Activated CD4-positive, alpha-beta T cell treated with anti-CD3 and anti-CD28 coated beads, Interleukin-2, Interleukin-6, amounts not matched to agents 100 ng/mL and 50 ng/mL, durations not matched to agents 16 hours and 8 hours (primary cell): ENCODE results near the gene CACNA2D3.

ENCODE experiments used
- DNase-seq: peaks from one replicate; pipeline ENCODE4 v3.0.0-alpha.2; 2020

CACNA2D3 gene

GRCh38 chr3:54777141-54777540 is 654.8 kb downstream of the CACNA2D3 start:
- no peak for DNase-seq

DNA sequence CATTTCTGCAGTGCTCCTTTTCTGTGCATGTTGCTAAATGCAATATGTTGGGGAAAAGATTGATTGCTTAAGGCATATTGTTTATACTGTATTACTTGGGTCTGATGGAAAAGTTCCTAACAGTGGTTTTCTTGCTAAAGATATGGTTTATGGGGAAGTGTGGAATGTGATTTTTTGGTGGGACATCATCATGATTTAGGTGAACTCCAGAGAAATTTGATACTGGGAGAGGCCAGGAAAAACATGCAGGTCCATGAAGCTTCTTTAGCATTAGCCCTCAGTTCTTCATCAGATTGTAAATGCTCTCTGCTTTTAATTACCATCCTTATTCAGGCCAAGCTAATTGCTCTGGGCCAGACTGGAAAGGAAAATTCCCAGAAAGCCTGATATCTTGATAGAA is 658.0 kb downstream of the CACNA2D3 start:
- DNase-seq: no peak

DNA sequence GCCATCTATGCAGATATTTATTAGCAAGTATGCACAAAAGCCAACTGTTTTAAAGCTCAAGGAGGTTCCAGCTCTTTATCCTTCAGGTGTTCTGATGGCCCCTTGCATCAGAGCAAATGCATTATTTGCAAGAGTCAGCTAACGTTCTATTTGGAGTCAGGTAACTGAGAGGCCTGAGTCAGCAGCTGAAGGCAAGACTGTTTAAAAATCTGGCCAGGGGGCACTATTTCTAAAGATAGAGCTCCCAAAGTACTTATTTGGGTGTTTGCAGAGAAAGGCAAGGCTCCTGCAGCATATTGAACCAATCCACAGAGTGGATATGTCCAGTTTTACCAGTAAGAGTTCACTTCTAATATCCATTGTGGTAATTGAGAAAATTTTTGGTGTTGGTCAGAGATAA is 659.4 kb downstream of the CACNA2D3 start:
- DNase-seq: no peak

DNA sequence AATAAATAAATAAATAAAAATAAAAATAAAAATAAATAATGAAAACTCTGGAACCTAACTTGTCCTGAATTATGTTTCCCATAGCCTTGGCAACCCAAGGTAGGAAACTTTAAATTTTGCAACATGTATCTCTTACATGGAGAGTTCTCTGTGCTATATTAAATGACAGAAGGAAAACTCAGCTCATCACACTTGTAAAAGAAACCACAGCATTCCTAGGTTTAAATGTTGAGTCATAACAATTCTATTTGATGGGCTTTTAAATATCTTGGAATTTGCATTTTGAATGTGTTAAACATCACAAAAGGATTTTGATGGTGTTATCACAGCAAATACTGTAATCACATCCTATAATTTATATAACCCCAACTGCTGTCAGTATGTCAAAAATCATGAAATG is 661.3 kb downstream of the CACNA2D3 start:
- no peak for DNase-seq

DNA sequence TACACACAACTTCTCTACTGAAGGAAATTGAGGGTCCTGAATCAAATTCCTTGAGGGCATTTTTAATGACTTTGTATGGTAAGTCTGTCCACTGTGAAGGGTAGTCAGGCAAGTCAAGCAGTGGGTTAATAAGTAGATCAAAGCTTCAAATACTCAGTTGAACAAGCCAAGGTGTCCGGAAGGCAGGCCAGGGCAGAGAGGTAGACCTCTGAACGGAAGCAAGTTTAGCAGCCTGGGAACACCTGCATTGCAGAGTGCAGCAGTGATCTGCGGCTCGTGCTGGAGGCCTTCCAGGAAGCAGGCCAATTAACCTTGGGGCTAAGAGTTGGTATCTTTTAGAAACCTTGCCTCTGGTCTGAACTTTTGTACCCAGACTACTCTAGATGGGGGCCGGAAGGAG is 661.7 kb downstream of the CACNA2D3 start:
- DNase-seq: no peak

DNA sequence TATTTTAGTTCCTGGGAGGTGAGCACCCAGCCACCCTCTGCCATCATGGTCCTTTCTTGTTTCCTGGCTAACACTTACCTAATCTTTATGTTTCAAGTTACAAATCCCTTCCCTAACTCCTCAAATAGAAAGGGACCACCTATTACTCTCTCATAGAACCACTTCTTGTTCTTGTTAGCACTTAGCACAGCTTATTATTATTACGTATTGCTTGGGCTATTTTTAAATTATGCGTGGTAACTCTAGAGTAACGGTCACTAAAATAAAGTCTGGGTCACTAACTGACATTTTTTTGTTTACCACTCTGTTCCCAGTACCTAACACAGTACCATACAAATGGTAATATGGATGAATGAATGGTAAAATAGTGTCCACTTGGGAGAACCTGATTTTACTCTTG is 663.6 kb downstream of the CACNA2D3 start:
- DNase-seq: no peak

DNA sequence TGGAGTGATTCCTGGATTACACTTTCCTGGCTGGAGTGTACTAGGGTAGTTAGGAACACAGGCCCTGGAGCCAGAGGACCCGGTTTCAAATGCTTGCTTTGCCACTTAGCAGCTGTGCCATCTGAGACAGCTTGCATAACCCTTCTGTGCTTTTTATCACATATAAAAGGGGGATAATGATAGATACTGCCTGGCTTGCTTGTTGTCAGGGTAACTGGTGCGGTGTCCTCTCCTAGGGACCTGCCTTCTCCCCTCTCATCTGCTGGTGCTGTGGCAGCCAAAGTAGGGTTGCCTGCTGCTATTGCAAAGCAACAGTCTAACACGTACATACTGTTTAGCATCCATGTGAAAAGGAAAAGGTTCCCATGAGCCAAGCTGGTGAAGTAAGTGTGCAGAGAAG is 667.7 kb downstream of the CACNA2D3 start:
- DNase-seq: no peak

GRCh38 chr3:54791501-54792156 is 669.3 kb downstream of the CACNA2D3 start:
- no peak for DNase-seq

DNA sequence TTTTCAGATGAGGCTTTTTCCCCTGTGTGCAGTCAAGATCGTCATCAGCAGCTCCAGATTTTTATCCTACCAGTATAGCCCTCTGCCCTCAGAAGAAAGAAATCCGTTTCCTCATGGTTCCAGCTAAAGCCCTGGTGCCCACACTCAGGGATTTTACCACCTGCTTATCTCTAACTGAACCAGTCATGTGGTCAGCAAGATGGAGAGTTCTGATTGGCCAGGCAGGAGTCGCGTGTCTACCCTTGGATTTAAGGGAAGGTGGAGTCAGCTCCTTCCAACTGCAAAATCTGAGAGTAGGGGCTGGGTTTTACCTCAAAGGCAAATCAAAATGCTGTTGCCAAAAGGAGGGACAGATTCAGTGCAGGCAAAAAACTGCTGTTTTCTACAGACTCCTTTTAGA is 670.2 kb downstream of the CACNA2D3 start:
- no peak for DNase-seq

DNA sequence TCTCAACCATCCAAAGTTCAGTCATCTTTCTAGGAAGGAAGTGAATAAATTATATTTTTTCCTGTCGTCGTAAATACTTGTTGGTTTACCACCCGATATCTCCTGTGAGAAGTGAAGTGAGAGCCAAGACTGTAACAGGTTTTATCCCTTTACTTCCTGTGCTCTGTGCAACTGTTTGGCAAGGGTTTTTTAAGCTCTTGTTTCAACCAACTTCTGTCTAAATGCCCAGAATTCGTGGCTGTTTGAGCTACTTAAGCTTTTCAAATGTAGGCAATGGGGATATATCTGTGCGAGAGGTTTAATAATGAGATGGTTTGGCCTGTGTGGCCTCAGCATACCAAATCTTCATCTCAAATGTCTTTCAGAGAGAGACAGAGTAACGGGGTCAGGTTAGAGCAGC is 670.8 kb downstream of the CACNA2D3 start:
- DNase-seq: no peak

DNA sequence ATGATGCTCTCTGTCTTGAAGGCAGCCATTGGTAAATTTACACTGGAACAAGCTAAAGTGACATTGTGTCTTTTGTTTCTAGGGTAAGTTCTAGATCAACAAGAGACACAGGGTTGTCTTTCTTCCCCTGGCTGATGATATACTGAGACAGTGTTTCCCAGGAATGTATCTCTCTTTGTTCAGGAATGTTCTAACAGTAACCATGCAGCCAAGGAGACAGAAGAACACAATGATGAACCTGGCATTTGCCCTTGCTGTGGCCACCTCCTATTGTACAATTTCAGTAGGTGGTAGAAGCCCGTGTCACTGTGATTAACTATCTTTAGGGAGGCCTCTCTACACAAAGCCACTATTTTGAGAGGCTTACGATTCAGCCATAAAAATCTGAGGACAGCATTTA is 674.8 kb downstream of the CACNA2D3 start:
- no peak for DNase-seq

DNA sequence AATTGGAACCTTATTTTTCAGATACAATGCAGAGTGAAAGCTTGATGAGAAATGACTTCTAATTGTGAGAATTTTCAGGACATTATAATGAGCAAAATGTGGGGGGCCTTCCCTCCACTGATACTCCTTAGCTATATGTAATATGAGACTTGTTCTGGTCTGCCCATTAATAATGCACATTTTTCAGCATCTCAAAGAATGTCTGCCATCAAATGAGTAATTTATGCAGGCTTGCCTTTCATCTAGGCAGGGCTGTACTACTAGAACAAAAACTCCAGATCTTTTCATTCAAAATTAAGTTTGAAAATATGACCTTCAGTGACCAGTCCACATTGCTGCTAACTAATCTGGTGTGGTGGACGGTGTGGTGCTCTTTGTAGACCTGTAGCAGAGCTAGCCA is 678.1 kb downstream of the CACNA2D3 start:
- no peak for DNase-seq

GRCh38 chr3:54801977-54802376 is 679.6 kb downstream of the CACNA2D3 start:
- no peak for DNase-seq

DNA sequence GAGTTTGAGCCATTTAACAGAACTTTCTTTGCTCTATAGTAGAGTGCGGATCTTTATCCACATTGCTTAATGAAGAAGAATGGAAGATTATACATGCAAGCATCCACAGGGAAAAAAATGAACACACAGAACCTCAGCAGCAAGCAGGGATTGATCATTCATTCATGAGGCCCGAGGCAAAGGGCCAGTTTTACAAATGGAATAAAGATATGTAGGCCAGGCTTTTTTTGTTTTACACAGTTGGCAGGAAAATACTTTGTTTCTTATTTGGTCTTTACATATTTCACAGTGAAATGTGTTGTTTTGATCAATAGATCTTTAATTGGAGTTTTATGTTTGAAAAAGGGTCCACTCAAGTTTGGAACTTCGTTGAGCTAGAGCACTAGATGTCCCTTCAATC is 688.0 kb downstream of the CACNA2D3 start:
- no peak for DNase-seq

DNA sequence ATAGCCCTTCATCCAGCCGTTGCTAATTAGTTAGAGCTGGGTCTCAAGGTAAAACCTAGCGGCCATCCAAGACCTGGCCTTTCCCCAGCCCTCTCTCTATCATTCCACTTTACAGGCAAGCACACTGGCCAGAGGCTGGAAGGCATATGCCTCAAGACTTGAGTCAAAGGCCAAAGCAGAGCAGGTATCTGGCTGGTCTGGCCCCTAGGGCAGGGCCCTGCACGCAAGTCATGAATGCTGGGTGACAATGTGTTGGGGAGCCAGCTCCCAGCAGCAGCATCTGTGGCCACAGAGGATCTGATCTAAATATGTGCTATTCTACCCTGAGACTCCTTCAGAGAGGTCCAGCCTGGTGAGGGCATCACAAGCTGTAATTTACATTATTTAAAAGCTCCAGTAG is 691.9 kb downstream of the CACNA2D3 start:
- DNase-seq: no peak

- no peak for DNase-seq
These were observed 695.3 kb downstream of the CACNA2D3 start for GRCh38 chr3:54817628-54818027.

DNA sequence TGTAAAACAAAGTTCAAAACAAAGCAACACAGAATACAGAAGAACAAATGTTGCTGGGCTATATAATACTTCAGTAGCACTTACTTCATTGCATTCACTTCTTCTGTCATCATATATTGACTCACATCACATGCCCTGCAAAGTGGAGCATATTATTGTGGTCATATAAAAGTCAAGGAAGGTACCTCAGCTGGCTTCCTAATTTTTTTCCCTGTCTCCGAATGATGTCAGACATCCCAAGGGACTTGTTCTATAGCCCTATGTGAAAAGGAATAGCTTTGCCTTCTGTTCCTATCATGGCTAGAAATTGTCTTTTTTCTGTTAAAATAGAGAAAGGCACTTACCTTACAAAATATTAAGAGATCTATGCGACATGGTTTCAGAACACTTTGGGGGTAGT is 696.1 kb downstream of the CACNA2D3 start:
- no peak for DNase-seq

- no peak for DNase-seq
These were observed 696.6 kb downstream of the CACNA2D3 start for GRCh38 chr3:54818942-54819341.

DNA sequence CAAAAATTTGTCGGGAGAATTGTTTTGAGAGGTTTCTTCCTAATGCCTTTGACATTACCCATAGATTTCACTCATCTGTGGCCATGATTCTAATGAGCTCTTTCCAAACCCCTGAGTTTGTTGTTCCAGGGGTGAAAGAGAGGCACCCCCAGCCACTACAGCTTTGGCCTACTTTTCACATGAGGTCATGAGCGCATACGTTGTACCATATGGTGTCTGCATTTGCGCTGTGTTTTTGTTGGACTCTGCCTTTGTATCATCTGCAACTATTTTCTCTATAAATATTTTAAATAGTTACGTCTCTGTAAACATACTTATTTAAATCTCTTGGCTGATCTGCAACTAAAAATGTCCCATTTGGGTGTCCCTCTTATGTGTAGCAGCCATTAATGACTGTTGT is 697.6 kb downstream of the CACNA2D3 start:
- DNase-seq: no peak

DNA sequence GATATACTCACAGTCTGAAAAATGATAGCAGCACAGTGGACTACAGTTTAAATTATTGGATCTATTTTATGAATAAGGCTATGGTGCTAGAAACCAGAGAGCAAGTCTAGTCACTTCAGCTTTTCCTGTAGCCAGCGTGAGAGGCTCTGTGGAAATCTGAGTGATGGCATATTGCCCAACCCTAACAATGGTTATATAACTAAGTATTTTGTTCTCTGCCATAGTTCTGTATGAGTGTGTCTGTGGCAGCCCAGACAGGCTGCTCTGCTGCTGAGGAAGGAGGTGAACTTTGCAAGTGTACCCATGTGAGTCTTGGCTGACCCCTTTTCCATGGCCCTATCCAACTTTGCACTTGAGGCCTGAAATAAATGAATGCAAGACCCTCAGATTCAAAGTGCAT is 699.9 kb downstream of the CACNA2D3 start:
- DNase-seq: no peak

DNA sequence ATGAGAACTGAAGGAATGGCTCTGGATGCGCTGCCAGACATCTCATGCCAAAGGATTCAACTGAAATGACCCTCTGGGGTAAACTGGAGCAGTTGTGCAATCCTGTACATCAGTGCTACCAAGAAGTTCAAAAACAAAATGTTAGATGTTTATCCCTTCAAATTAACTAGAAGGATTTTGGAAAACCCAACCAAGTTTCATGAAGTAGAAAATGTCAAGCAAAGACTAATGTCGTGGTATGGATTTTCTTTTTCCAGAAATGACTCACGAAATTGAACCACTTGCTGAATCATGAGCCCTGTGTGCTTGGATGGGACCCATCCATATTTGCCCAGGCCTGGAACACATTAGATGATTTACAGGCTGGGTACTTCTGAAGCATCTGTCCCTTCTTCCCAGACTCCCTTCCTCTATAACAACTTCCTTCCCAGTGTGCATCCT is 703.9 kb downstream of the CACNA2D3 start:
- DNase-seq: no peak

DNA sequence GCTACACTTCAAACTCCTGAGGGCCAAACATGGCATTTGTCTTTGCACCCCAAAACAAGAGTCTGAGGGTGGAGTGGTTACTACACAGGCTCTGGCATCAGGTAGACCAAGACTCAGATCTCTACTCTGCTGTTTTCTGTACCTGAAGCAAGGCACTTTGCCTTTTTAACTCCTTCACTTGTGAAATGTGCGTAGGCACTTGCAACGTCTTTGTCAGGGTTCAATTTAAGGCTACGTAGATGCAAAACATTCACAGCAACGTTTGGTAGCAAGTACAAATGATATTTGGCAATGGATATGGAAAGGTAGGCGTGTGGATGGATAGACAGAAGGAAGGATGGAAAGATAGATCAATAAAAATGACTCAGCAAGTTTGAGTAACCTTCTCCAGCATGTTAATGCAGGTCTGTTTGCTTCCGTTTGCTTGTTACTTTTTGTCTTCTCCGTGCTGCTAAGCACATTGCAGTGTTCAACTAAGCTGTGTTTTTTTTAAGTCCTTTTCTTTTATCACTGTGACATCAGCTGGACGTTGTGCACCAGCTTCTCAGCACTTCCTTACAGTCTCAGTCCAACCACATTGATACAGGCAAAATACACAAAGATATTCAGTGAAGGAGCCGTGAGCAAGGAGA is 704.8 kb downstream of the CACNA2D3 start:
- no peak for DNase-seq

GRCh38 chr3:54827776-54828175 is 705.4 kb downstream of the CACNA2D3 start:
- no peak for DNase-seq

GRCh38 chr3:54830658-54831057 is 708.3 kb downstream of the CACNA2D3 start:
- DNase-seq: peak; percentile 44

GRCh38 chr3:54831112-54831511 is 708.8 kb downstream of the CACNA2D3 start:
- DNase-seq: no peak
